OCI-LY7 (cell line): Measurements from ENCODE around the gene NKAPL. TPM values are rescaled to one million over a fixed set of nuclear protein-coding genes. Genes with fewer than 3 reads are reported as not detected.

Experiments used
- BruUV-seq: library from RNA; stranded (reverse); fragments of 400-500 nt; replicated peaks from 2 replicates; lab custom pipeline; 2021; lab: Mats Ljungman, UMichigan
- CTCF ChIA-PET: fragments of 300-600 bp; sonication (Branson Sonifier 250); formaldehyde crosslinking; loops from one replicate; lab custom pipeline; 2022; ENCODE audit warnings: antibody characterized with exemption; ENCODE audit not compliant: unreplicated experiment; lab: Charles Lee
- POLR2A ChIA-PET: fragments of 300-600 bp; sonication (Branson Sonifier 250); formaldehyde crosslinking; loops from one replicate; lab custom pipeline; 2022; ENCODE audit warnings: antibody characterized with exemption; lab: Charles Lee
- DNase-seq: peaks from one replicate; pipeline ENCODE4 v3.0.0-alpha.2; 2015; ENCODE audit warnings: low spot score
- H2AFZ ChIP-seq: fragments of 200-600 bp; sonication (generic), shearing (Covaris generic); 2 replicates; pipeline ENCODE4 v1.6.1; 2014; ENCODE audit warnings: mild to moderate bottlenecking, antibody characterized with exemption, low read length, moderate library complexity
- H3K27ac ChIP-seq: fragments of 200-600 bp; sonication (generic); 2 replicates; pipeline ENCODE4 v1.5.1; 2014; ENCODE audit warnings: mixed run types, low read depth, mild to moderate bottlenecking, moderate library complexity, low read length, inconsistent platforms; ENCODE audit not compliant: poor library complexity, severe bottlenecking
- H3K36me3 ChIP-seq: fragments of 200-600 bp; sonication (generic); 2 replicates; pipeline ENCODE4 v1.6.1; 2014; ENCODE audit warnings: mild to moderate bottlenecking, antibody characterized with exemption, low read length, moderate library complexity, mixed read lengths; ENCODE audit not compliant: insufficient read depth
- H3K4me1 ChIP-seq: fragments of 200-600 bp; sonication (generic); 2 replicates; pipeline ENCODE4 v1.5.1; 2014; ENCODE audit warnings: mild to moderate bottlenecking, low read length; ENCODE audit not compliant: insufficient read depth, poor library complexity, severe bottlenecking
- H3K4me2 ChIP-seq: fragments of 200-600 bp; sonication (generic); 2 replicates; pipeline ENCODE4 v1.6.1; 2014; ENCODE audit warnings: mild to moderate bottlenecking, low read length
- H3K4me3 ChIP-seq: fragments of 200-600 bp; sonication (generic); 2 replicates; pipeline ENCODE4 v1.5.1; 2014; ENCODE audit warnings: mild to moderate bottlenecking, low read depth, low read length; ENCODE audit not compliant: poor library complexity, severe bottlenecking
- H3K79me2 ChIP-seq: fragments of 200-600 bp; sonication (generic); 2 replicates; pipeline ENCODE4 v1.6.1; 2016; ENCODE audit warnings: low read depth, mild to moderate bottlenecking, low read length, moderate library complexity, mixed read lengths; ENCODE audit not compliant: insufficient read depth
- H3K9me2 ChIP-seq: fragments of 200-600 bp; sonication (generic); 2 replicates; pipeline ENCODE4 v1.6.1; 2016; ENCODE audit warnings: mild to moderate bottlenecking, low read length, mixed read lengths; ENCODE audit not compliant: insufficient read depth
- H3K9me3 ChIP-seq: fragments of 200-600 bp; sonication (generic); 2 replicates; pipeline ENCODE4 v1.6.1; 2014; ENCODE audit warnings: mild to moderate bottlenecking, mixed run types, low read length, mixed read lengths
- H4K20me1 ChIP-seq: fragments of 200-600 bp; sonication (generic); 2 replicates; pipeline ENCODE4 v1.6.1; 2014; ENCODE audit warnings: mild to moderate bottlenecking, antibody characterized with exemption, low read length, moderate library complexity, mixed read lengths; ENCODE audit not compliant: insufficient read depth
- EZH2phosphoT487 ChIP-seq: fragments of 200-600 bp; sonication (generic); IDR thresholded peaks from 2 replicates; pipeline ENCODE4 v1.6.1; 2018; ENCODE audit warnings: low read depth, borderline replicate concordance, mild to moderate bottlenecking, mixed run types, antibody characterized with exemption, low read length, moderate library complexity, mixed read lengths
- intact Hi-C: fragments of 100-400 bp; cut with micrococcal nuclease; formaldehyde crosslinking; loops from one replicate; pipeline ENCODE4 v1.10.0; 2022; ENCODE audit not compliant: unreplicated experiment
- total RNA-seq, 2 experiments: library from RNA; depleted of rRNA in 1 of 2; stranded (reverse); fragments of >200 nt in 1 of 2; shearing (Covaris generic) in 1 of 2; gene quantifications; 2 replicates each; pipeline ENCODE4 v1.2.3, GENCODE V29; 2014 to 2022
- TF ChIP-seq, protein P1 (sequence below): fragments of 200-600 bp; sonication (generic); conservative IDR thresholded peaks from 2 replicates; pipeline ENCODE4 v1.5.1; 2014; ENCODE audit warnings: mild to moderate bottlenecking, antibody characterized with exemption, low read length, moderate library complexity, mixed read lengths

NKAPL gene
- total RNA-seq, 2 experiments from 2014 or later, result not detected

DNA sequence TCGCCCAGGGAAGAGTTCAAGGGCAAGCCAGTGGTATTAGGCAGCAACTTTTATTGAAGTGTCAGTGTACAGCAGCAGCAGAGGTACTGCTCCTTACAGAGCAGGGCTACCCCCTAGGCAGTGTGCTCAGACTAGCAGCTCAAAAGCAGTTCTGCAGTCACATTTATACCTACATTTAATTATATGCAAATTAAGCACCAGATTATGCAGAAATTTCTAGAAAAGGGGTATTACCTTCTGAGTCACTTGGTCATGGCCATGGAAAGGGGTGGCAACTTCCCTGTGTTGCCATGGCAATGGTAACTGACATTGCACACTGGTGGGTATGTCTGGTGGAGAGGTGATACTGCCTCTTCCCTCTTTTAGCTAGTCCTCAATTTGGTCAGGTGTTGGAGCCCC lies 5.0 kb upstream of the NKAPL start:
- CTCF ChIA-PET, result no interaction called here
- H3K9me2 ChIP-seq, result no peaks in the 10 kb centered on the region
- 0 out of 2 replicates have a peak, but pooled peaks cover 4% of the 10 kb centered on the region for H4K20me1 ChIP-seq
- H3K9me3 ChIP-seq, result peaks cover 4% of the 10 kb centered on the region; the same call in 1 of the 2 replicates
- BruUV-seq, result no TSS peak
- no peak overlapping the region for H3K4me2 ChIP-seq
- H3K4me1 ChIP-seq, result peaks cover 21% of the 10 kb centered on the region
- peaks cover 6% of the 10 kb centered on the region; the same call in 1 of the 2 replicates for H3K36me3 ChIP-seq
- no peak for DNase-seq
- TF ChIP-seq, protein P1, sequence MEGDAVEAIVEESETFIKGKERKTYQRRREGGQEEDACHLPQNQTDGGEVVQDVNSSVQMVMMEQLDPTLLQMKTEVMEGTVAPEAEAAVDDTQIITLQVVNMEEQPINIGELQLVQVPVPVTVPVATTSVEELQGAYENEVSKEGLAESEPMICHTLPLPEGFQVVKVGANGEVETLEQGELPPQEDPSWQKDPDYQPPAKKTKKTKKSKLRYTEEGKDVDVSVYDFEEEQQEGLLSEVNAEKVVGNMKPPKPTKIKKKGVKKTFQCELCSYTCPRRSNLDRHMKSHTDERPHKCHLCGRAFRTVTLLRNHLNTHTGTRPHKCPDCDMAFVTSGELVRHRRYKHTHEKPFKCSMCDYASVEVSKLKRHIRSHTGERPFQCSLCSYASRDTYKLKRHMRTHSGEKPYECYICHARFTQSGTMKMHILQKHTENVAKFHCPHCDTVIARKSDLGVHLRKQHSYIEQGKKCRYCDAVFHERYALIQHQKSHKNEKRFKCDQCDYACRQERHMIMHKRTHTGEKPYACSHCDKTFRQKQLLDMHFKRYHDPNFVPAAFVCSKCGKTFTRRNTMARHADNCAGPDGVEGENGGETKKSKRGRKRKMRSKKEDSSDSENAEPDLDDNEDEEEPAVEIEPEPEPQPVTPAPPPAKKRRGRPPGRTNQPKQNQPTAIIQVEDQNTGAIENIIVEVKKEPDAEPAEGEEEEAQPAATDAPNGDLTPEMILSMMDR, result no peak
- no peak for TF ChIP-seq EZH2phosphoT487
- peaks cover 16% of the 10 kb centered on the region for H3K79me2 ChIP-seq
- H3K27ac ChIP-seq, result no peak overlapping the region
- H3K4me3 ChIP-seq, result no peak overlapping the region
- H2AFZ ChIP-seq, result no peak overlapping the region
- POLR2A ChIA-PET, result interaction anchor here (0.5 to 3.0 kb wide), 4 partner anchors 13 to 116 kb away, joined by 3 to 24 read pairs (median 9); partner anchors contain the start of gene ZSCAN26
- intact Hi-C loops, result loop anchor here (5.0 kb wide), 1 partner anchor 98 kb away; no protein-coding TSS in a partner anchor

- H3K4me2 ChIP-seq, result no peak overlapping the region
- intact Hi-C loops, result no loop called here
- no peaks in the 10 kb centered on the region for H4K20me1 ChIP-seq
- DNase-seq, result no peak
- no peak overlapping the region for H3K4me3 ChIP-seq
- H2AFZ ChIP-seq, result no peak overlapping the region
- H3K79me2 ChIP-seq, result no peaks in the 10 kb centered on the region
- no peak overlapping the region for H3K27ac ChIP-seq
- no TSS peak for BruUV-seq
- TF ChIP-seq, protein P1, result no peak
- TF ChIP-seq EZH2phosphoT487, result no peak
- POLR2A ChIA-PET, result no interaction called here
- no peaks in the 10 kb centered on the region for H3K9me2 ChIP-seq
- H3K36me3 ChIP-seq, result no peaks in the 10 kb centered on the region
- H3K4me1 ChIP-seq, result peaks cover 10% of the 10 kb centered on the region
- H3K9me3 ChIP-seq, result peaks cover 4% of the 10 kb centered on the region; the same call in 1 of the 2 replicates
- CTCF ChIA-PET, result no interaction called here
These were observed 2.1 kb upstream of the NKAPL start for GRCh38 chr6:28257042-28257441.

GRCh38 chr6:28263922-28264321 lies 4.8 kb downstream of the NKAPL start:
- H2AFZ ChIP-seq, result no peak overlapping the region; the same call in 1 of the 2 replicates
- no peaks in the 10 kb centered on the region for H3K9me3 ChIP-seq
- H3K9me2 ChIP-seq, result no peaks in the 10 kb centered on the region
- no peaks in the 10 kb centered on the region for H3K79me2 ChIP-seq
- no peak for DNase-seq
- no peak for TF ChIP-seq EZH2phosphoT487
- TF ChIP-seq, protein P1, result no peak
- no peak overlapping the region for H3K4me3 ChIP-seq
- ChIA-PET CTCF (interaction anchor here (0.6 kb wide), 1 partner anchor 16 kb away, joined by 3 read pairs; no protein-coding TSS in a partner anchor), POLR2A (interaction anchor here (1.0 kb wide), 1 partner anchor 12 kb away, joined by 3 read pairs; the partner anchor contains the start of gene ZKSCAN4)
- no TSS peak for BruUV-seq
- H3K27ac ChIP-seq, result no peak overlapping the region
- H3K4me1 ChIP-seq, result peaks cover 16% of the 10 kb centered on the region
- intact Hi-C loops, result no loop called here
- H3K4me2 ChIP-seq, result no peak overlapping the region
- H4K20me1 ChIP-seq, result no peaks in the 10 kb centered on the region
- no peaks in the 10 kb centered on the region for H3K36me3 ChIP-seq
